Activated CD8-positive, alpha-beta memory T cell treated with anti-CD3 and anti-CD28 coated beads for 24 hours (primary cell): ENCODE data around the gene ADAT1.
"Not testable (repeated sequence)": the region's sequence is repeated elsewhere in the genome, so short reads cannot be mapped to it uniquely, and the experiment has no call there.

Experiments used
- DNase-seq: peaks from one replicate; pipeline ENCODE4 v3.0.0-alpha.2; 2020

ADAT1 gene

DNA sequence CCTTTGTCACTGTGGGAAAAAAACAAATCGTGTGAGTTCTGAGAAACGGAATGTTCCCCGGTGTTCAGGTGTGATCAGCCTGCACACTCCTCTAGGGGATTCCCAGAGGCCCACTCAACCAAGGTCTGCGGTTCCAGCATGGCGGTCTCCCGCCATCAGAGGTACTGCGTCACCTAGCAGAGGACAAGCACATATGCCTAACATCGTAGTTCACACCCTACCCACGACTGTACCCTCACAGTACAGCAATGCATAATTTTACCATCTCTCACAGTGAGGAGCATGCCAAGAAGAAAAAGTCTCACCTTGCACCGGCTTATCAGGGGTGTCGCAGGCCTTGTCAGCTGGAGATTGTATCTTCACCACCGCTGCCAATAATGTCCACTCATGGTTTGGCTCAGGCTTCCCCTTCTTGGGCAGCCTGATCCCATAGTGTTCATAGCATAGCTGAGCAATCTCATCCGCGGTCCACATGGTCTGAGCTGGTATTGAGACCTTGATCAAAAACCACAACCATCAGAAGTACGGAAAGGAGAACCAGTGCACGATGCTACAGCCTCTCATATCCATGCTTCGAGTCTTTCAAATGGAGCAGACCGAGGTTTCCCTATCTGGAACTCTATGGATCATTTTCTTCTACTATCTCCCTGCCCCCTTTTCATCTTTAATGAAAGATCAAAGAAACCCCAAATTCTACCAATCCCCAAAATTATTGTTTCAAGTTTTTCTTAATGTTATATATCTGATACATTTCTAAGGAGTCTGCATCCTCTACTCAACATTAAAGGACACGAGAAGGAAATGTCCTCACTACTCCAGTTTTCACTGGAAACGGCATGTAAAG, 2.5 kb downstream of the ADAT1 start:
- DNase-seq: peak; percentile 73

DNA sequence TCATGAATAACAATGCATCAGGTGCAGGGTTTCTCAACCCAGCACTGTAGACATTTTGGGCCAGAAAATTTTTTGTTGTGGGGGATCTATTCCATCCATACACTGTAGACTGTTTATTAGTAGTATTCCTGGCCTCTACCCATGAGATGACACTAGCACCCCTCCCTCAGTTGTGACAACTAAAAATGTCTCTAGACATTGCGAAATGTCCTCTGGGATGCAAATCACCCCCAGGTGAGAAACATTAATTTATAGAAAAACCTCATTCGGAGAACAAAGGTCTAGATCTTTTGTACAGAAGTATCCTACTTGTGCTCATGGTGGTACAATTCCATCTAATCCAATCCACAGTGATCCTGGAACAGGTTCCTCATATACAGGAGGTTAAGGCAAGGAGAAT, 4.3 kb downstream of the ADAT1 start:
- no peak for DNase-seq

DNA sequence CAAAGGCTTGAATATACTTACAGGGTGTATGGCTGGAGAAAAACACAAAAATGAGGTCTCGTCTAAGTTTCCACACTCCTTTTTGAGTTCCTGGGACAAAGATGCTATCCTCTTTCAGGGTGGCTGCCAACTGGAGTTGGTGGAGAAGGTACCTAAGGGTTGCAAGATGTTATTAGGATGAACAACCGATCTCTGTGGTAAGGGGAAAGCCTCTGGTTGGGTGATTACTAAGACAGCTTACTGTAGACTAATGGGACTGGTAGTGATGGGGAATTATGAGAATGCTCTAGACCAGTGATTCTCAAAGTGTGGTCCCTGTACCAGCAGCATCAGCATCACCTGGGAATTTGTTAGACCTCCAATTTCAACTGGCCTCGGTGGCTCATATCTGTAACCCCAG, 6.0 kb downstream of the ADAT1 start:
- no peak for DNase-seq

GRCh38 chr16:75616521-75617010, 6.5 kb downstream of the ADAT1 start:
- no peak for DNase-seq

DNA sequence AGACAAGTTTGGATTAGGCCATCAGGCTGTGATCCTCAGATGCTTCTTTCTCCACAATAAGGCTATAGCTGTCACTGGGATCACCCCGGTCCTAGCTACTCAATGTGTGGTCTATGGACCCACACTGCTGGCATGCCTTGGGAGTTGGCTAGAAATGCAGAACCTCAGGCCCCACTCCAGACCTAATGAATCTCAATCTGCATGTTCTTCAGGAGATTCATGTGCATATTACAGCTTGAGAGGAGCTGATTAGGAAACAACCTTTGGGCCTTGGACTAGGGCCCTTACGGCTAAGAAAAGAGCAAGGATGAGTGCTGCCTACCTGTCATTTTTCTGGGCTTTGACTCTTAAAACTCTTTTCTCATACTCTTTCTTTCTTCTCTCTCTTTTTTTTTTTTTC, 7.5 kb downstream of the ADAT1 start:
- no peak for DNase-seq

DNA sequence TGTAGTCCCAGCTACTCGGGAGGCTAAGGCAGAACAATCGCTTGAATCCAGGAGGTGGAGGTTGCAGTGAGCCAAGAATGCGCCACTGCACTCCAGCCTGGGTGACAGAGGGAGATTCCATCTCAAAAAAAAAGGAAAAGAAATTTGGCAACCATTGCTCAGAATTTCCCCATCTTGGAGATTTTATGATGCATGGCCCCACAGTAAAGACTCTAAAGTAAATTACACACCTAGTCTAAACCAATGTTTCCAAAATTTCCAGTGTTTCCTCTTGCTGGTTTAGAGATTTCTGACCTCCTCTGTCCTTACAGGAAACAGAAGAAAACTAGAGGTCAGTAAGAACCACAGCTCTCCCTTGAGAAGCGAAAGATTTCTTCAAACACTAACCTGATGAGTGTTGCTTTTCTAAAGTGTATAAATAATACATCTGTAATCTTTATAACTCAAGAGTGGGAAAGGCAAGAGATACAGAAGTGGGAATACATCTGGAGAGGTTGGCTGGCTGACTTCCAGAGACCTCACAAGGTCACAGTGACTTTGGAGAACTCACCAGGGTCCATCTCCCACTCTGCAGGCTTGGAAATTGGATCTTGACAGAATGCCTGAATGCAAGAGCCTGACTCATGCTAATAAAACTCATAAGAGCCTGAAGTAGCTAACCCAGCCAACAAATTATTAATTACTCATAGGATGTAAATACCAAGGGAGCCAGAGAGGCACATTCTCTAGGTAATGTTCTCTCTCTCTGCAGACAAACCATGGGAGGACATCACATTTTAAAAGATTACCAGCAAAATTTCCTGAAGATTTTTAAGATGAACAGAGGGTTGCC, 8.8 kb downstream of the ADAT1 start:
- DNase-seq: no peak

DNA sequence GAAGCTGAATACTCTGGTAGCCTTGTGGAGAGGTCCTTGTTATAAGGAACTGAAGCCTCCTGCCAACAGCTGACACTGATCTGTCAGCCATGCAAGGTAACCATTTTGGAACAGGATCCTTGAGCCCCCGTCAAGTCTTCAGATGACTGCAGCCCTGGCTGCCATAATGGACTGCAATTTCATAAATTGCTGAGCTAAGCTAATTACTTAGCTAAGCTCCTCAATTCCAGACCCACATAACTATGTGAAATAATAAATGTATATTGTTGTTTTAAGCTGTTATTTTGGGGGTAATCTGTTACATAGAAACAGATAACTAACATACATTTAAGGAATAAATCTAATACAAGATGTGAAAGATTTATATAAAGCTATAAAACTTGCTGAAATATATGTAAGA, 16.6 kb downstream of the ADAT1 start:
- DNase-seq: no peak

DNA sequence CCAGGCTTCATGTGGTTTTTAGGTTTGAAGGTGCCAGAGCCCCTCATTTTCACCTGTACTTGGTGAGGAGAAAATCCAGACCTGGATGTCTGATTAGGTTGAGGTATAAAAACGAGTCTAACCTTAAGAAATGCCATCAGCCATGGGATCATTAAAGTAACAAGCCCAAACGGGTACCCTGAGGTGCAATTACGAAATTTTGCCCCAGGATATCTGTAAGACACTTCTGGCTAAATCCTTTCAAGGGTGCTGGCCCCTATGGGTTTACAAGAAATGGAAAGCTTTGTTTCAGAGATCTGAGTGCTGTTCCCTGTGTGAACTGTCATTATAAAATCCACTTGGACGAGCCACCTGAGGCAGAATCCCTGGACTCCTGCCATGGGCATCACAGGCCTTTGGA, 19.8 kb downstream of the ADAT1 start:
- no peak for DNase-seq

- no peak for DNase-seq
These were observed 23.4 kb downstream of the ADAT1 start for GRCh38 chr16:75599452-75600277.

- DNase-seq: no peak
These were observed 29.0 kb downstream of the ADAT1 start for GRCh38 chr16:75593825-75594820.

- DNase-seq: no peak
These were observed 29.8 kb downstream of the ADAT1 start for GRCh38 chr16:75593308-75593707.

- DNase-seq: not testable (repeated sequence)
These were observed 31.2 kb downstream of the ADAT1 start for GRCh38 chr16:75591927-75592326.

GRCh38 chr16:75590920-75591843, 31.9 kb downstream of the ADAT1 start:
- no peak for DNase-seq

DNA sequence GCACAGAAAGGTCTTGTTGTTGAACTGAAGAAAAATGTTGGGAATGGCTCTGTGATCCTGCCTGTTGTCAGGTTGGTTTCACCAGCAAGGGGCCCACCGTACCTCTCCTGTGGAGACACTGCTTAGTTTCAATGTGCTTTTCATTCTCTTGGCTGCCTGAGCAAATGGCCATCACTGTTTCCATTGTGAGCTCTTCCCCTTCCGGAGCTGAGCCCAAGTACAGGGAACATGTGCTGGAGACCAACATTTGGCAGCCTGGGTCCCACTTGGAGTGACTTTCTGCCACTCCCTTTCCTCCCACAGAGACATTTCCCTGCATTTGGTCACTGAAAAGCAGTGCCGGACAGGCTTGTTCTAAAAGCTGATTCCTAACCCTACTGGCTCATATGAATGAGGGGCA, 33.8 kb downstream of the ADAT1 start:
- no peak for DNase-seq

DNA sequence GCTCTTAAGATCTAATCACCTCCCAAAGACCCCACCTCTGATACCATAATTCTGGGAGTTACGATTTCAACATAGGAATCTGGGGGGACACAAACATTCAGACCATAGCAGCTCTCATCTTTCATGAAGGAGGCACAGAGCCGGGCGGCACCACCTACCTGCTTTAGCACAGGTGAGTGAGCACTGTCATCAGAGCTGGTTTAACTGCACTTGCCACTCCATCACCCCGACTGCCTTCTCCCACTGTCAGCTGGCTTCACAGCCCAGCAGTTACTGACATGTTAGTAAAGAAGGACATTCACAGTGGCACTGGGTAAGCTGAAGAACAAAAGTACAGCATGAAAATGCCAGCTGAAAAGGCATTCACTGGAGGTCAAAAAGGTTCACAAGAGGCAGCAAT, 34.4 kb downstream of the ADAT1 start:
- DNase-seq: no peak

DNA sequence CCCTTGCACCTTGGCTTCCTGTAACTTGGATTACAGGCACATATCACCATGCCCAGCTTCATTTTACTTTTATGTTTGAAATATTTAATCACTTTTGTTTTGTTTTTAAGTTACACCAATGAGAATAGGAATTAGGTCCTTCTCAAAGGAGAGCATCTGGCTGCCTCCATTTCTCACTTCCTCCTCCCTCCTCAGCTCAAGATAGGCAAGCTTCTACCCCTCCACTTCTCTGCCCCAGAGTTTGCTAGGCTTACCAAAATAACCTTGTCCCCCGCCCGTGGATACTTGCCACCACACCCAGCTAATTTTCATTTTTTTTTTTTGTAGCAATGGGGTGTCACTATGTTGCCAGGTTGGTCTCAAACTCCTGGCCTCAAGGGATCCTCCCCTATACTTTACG, 39.0 kb downstream of the ADAT1 start:
- no peak for DNase-seq

- DNase-seq: no peak
These were observed 43.7 kb downstream of the ADAT1 start for GRCh38 chr16:75579281-75579834.

DNA sequence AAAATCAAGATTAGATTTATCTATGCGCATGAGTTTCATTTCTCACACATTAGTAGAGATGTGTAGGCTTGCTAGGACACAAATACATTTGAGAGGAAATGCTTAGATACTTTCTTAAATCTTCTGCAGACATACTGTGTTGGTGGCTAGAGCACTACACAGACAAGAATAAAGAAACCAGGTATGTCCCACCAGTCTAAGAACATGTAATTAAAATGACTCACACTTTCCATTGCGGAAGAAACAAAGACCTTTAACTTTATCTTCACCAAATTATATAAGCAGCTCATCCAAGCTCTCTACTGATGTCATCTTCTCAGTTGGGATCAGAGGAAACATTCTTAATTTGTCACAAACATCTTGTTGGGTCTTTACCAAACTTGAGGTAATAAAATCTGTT, 44.4 kb downstream of the ADAT1 start:
- no peak for DNase-seq

GRCh38 chr16:75578212-75578611, 44.9 kb downstream of the ADAT1 start:
- DNase-seq: no peak

DNA sequence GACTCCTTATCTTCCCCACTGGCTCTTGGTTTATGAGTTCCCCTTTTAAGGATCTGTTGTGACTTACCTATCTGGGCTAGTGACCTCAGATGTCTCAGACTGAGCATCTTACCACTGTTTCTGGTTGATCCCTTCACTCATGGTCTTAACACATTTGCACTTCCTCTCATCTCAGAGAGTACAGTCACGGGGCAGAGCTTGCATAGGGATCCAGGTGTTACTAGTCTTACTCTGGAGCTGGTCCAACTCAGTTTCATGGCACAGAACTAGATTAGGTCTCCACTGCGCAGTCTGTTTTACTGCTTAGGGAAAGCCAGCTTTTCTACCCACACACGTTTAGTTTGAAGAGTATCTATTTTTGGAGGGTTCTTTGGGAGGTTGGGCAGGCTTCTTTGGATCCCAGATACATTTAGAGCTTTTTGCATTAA, 46.7 kb downstream of the ADAT1 start:
- DNase-seq: no peak
